BJ (cell line): ENCODE measurements around the gene CLECL1. TPM values are rescaled to one million over a fixed set of nuclear protein-coding genes. Genes with fewer than 3 reads are reported as not detected.

Experiments used
- CTCF ChIA-PET: fragments of 350-600 bp; formaldehyde crosslinking; extraction: SDS; loops from one replicate; lab custom pipeline; 2021; ENCODE audit warnings: antibody characterized with exemption, inconsistent platforms; lab: Yijun Ruan, JAX
- POLR2A ChIA-PET: fragments of 300-600 bp; sonication (Branson Sonifier 250); formaldehyde crosslinking; extraction: SDS; loops from one replicate; lab custom pipeline; 2021; ENCODE audit warnings: antibody characterized with exemption; lab: Charles Lee
- DNase-seq: peaks from one replicate; pipeline ENCODE4 v3.0.0-alpha.2; 2011; ENCODE audit warnings: low read depth
- H3K27me3 ChIP-seq: 2 replicates; pipeline ENCODE4 v1.6.0; 2011; ENCODE audit warnings: low read length; ENCODE audit not compliant: control insufficient read depth, insufficient read depth
- H3K36me3 ChIP-seq: 2 replicates; pipeline ENCODE4 v1.5.1; 2011; ENCODE audit warnings: low read length; ENCODE audit not compliant: control insufficient read depth, insufficient read depth
- H3K4me3 ChIP-seq: 2 replicates; pipeline ENCODE4 v1.5.1; 2011; ENCODE audit warnings: low read depth, mild to moderate bottlenecking, control low read depth, low read length
- CTCF ChIP-seq: IDR thresholded peaks from 2 replicates; pipeline ENCODE4 v1.5.1; 2011; ENCODE audit warnings: low read depth, mild to moderate bottlenecking, control low read depth, inconsistent platforms, low read length, moderate library complexity; ENCODE audit not compliant: insufficient read depth
- polyA plus RNA-seq: library from polyadenylated mRNA; depleted of rRNA; stranded (reverse); fragments of >200 nt; gene quantifications from 2 replicates; pipeline ENCODE4 v1.2.3, GENCODE V29; 2011

The CLECL1 gene
- polyA plus RNA-seq, 1 experiment, result not detected

- ChIA-PET POLR2A (no interaction called here), CTCF (interaction anchor here (1.3 to 7.8 kb wide), 6 partner anchors 10 to 382 kb away, joined by 3 to 135 read pairs (median 6); no protein-coding TSS in a partner anchor)
- TF ChIP-seq CTCF, result no peak
- no peak overlapping the region for H3K4me3 ChIP-seq
- DNase-seq, result peak; percentile 24
- H3K27me3 ChIP-seq, result no peaks in the 10 kb centered on the region
- H3K36me3 ChIP-seq, result no peaks in the 10 kb centered on the region
Observed at GRCh38 chr12:9711664-9712063, 21.2 kb downstream of the CLECL1 start.

- POLR2A ChIA-PET, result no interaction called here
- no peak for DNase-seq
- no peaks in the 10 kb centered on the region for H3K36me3 ChIP-seq
- no peak overlapping the region for H3K4me3 ChIP-seq
- no peak for TF ChIP-seq CTCF
- CTCF ChIA-PET, result interaction anchor here (0.7 to 7.8 kb wide), 6 partner anchors 39 to 381 kb away, joined by 3 to 135 read pairs (median 6); no protein-coding TSS in a partner anchor
- H3K27me3 ChIP-seq, result no peaks in the 10 kb centered on the region
Observed at GRCh38 chr12:9710584-9711375, 22.1 kb downstream of the CLECL1 start.

- ChIA-PET CTCF (interaction anchor here (0.6 to 7.8 kb wide), 20 partner anchors 8 to 378 kb away, joined by 3 to 135 read pairs (median 5); no protein-coding TSS in a partner anchor), POLR2A (no interaction called here)
- no peak for TF ChIP-seq CTCF
- H3K27me3 ChIP-seq, result no peaks in the 10 kb centered on the region
- no peak overlapping the region for H3K4me3 ChIP-seq
- DNase-seq, result no peak
- H3K36me3 ChIP-seq, result no peaks in the 10 kb centered on the region
Observed at GRCh38 chr12:9708853-9709252, 24.0 kb downstream of the CLECL1 start.

- Histone ChIP-seq H3K36me3 (no peaks in the 10 kb centered on the region), H3K4me3 (no peak overlapping the region), H3K27me3 (no peaks in the 10 kb centered on the region)
- POLR2A ChIA-PET, result no interaction called here
- DNase-seq, result no peak
- TF ChIP-seq CTCF, result peak; percentile 84
- CTCF ChIA-PET, result interaction anchor here (0.6 to 7.8 kb wide), 21 partner anchors 8 to 1260 kb away, joined by 3 to 135 read pairs (median 5); no protein-coding TSS in a partner anchor
Observed at GRCh38 chr12:9707864-9708808, 24.8 kb downstream of the CLECL1 start.
